GM12864 (cell line): Measurements from ENCODE around the gene LILRA1.

Source experiments
- DNase-seq: peaks from one replicate; pipeline ENCODE4 v3.0.0-alpha.2; 2011; ENCODE audit warnings: low read depth
- H3K4me3 ChIP-seq: 2 replicates; pipeline ENCODE4 v1.5.1; 2011; ENCODE audit warnings: mild to moderate bottlenecking, low read depth, low read length, control low read depth
- CTCF ChIP-seq: IDR thresholded peaks from 2 replicates; pipeline ENCODE4 v1.5.1; 2011; ENCODE audit warnings: low read depth, mild to moderate bottlenecking, moderate library complexity, low read length, control low read depth, inconsistent platforms; ENCODE audit errors: missing control alignments

Gene LILRA1

DNA sequence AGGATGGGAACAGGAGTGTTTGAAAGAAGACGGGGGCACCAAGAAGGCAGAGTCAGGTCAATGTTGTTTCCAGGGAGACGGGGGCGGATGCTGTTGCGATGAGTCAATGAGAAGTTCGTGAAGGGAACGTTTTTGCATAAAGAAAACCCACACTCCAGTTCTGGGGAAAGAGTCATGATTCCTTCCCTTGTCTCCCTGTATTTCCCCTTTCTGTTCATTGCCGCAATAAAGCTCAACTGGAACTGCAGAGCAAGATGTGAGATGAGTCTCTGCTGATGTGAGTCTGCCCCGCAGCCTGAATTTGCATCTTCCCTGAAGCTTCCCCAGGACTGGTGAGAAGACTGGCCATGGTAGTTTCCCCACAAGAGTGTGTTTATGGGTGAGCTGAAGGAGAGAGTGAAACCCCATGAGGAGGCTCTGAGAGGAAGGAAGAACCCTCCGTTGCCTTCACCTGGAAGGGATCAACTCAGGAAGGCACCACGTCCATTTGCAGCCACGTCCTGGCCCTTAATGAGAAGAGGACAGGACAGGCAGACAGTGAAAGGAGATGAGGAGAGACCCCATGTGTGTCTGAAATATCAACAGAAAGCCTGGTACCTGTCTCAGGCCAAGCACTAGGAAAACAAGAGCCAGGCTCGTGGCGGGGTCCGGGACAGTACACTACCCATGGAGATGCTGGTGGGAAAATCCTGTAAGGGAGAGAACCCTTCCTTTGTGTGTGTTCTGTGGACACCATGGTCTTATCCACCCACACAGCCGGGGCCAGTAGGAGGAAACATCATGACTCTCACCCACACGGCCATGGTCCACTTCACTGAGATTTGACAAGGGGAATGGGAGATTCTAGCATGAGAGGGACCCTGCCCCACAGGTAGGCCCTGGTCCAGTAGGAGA, 13.7 kb downstream of the LILRA1 start:
- DNase-seq = peak; percentile 31
- TF ChIP-seq CTCF = no peak
- H3K4me3 ChIP-seq = no peak overlapping the region

GRCh38 chr19:54607785-54608150, 14.3 kb downstream of the LILRA1 start:
- no peak overlapping the region for H3K4me3 ChIP-seq
- no peak for TF ChIP-seq CTCF
- no peak for DNase-seq

- no peak for TF ChIP-seq CTCF
- no peak for DNase-seq
- no peak overlapping the region for H3K4me3 ChIP-seq
These were observed 14.8 kb downstream of the LILRA1 start for GRCh38 chr19:54608205-54608604.

GRCh38 chr19:54608792-54609191, 15.4 kb downstream of the LILRA1 start:
- no peak for TF ChIP-seq CTCF
- no peak for DNase-seq
- H3K4me3 ChIP-seq = no peak overlapping the region

DNA sequence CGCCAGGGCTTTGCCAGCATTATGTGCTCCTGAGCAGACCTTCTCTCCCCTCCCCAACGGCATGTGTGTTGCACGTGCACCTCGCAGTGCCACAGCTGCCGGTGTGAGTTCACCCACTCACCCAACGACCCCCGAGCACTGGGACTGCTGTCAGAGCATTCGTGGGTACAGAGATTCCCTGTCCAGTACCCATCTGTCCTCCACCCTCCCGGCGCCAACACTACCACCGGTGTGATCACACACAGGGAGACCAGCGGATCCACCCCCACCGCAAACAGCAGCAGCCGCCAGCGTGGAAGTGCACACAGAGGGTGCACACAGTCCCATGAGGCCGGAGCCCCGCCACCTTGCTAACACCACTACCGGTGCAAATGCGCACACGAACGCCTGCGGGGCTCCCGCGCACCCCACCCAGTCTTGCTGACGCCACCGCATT, 15.9 kb downstream of the LILRA1 start:
- no peak overlapping the region for H3K4me3 ChIP-seq
- DNase-seq = no peak
- TF ChIP-seq CTCF = no peak

GRCh38 chr19:54612428-54612827, 19.0 kb downstream of the LILRA1 start:
- no peak for TF ChIP-seq CTCF
- no peak overlapping the region for H3K4me3 ChIP-seq
- no peak for DNase-seq

DNA sequence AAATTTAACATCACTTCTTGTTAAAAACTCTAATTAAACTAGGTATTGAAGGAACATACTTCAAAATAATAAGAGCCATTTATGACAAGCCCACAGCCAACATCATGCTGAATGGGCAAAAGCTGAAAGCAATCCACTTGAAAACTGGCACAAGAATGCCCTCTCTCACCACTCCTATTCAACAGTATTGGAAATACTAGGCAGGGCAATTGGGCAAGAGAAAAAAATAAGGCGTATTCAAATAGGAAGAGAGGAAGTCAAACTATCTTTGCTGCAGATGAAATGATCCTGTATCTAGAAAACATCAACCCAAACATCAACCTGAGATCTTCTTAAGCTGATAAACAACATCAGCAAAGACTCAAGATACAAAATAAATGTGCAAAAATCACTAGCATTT, 21.3 kb downstream of the LILRA1 start:
- no peak for TF ChIP-seq CTCF
- no peak for DNase-seq
- H3K4me3 ChIP-seq = no peak overlapping the region
